PFSK-1 (cell line): ENCODE results near the gene CTBP2.

Experiments used
- FOXP2 ChIP-seq: optimal IDR thresholded peaks from 2 replicates; pipeline ENCODE3; 2011; ENCODE audit warnings: borderline replicate concordance, control low read depth, inconsistent platforms; ENCODE audit not compliant: insufficient read depth; ENCODE audit errors: extremely low read length, extremely low read depth
- POLR2AphosphoS5 ChIP-seq: IDR thresholded peaks from 2 replicates; pipeline ENCODE4 v1.6.1; 2012; ENCODE audit warnings: low read depth, mild to moderate bottlenecking, control low read depth, low read length, moderate library complexity
- TF ChIP-seq, protein P1 (sequence below), 2 experiments: IDR thresholded peaks; 2 replicates each; pipeline versions ENCODE4 v1.6.1 to v1.8.0; 2011 to 2012; ENCODE audit warnings: low read depth in 2 of 2, low read length in 2 of 2, control low read depth in 1 of 2, inconsistent platforms in 1 of 2, mild to moderate bottlenecking in 1 of 2, moderate library complexity in 1 of 2; ENCODE audit not compliant: insufficient read depth in 1 of 2

DNA sequence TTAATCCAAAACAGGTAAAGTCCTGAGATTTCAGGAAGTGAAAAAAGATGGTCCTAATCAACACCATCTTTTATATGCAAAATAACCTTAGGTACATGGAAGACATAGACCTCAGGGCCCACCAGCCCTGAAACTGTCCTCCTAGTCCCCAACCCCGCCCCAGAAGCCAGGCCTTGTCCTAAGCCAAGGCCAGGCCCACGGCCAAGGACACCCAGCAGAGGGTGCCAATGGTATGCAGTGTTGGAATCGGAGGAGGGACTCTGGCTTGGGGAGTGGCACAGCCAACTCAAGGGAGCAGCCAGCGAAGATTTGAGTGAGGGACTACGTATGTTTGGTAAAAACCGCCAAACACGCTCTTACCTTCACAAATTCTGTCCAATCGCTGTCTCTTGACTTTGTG is 121.7 kb downstream of the CTBP2 start:
- TF ChIP-seq, protein P1, sequence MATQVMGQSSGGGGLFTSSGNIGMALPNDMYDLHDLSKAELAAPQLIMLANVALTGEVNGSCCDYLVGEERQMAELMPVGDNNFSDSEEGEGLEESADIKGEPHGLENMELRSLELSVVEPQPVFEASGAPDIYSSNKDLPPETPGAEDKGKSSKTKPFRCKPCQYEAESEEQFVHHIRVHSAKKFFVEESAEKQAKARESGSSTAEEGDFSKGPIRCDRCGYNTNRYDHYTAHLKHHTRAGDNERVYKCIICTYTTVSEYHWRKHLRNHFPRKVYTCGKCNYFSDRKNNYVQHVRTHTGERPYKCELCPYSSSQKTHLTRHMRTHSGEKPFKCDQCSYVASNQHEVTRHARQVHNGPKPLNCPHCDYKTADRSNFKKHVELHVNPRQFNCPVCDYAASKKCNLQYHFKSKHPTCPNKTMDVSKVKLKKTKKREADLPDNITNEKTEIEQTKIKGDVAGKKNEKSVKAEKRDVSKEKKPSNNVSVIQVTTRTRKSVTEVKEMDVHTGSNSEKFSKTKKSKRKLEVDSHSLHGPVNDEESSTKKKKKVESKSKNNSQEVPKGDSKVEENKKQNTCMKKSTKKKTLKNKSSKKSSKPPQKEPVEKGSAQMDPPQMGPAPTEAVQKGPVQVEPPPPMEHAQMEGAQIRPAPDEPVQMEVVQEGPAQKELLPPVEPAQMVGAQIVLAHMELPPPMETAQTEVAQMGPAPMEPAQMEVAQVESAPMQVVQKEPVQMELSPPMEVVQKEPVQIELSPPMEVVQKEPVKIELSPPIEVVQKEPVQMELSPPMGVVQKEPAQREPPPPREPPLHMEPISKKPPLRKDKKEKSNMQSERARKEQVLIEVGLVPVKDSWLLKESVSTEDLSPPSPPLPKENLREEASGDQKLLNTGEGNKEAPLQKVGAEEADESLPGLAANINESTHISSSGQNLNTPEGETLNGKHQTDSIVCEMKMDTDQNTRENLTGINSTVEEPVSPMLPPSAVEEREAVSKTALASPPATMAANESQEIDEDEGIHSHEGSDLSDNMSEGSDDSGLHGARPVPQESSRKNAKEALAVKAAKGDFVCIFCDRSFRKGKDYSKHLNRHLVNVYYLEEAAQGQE (IDR thresholded peaks at IDR 0.05; ENCODE audit: insufficient read depth in 1 of 2, low read depth in 2 of 2, low read length in 2 of 2): no peak
- TF ChIP-seq POLR2AphosphoS5 (no peak), FOXP2 (no peak)
